Ascending aorta (tissue), 2 donors: ENCODE results near the gene GREB1L. TPM values are rescaled to one million over a fixed set of nuclear protein-coding genes. Genes with fewer than 3 reads are reported as not detected.
A peak's percentile ranks its signal among the peaks of the same experiment; 100 is the strongest.

Experiments used
- DNase-seq, 2 donors: peaks; one replicate each; pipeline ENCODE4 v3.0.0-alpha.2; 2019; ENCODE audit warnings: low spot score in 2 of 2
- H3K27ac ChIP-seq, 2 donors: fragments of 200-600 bp; sonication (generic); one replicate each; pipeline ENCODE4 v1.5.1; 2016 to 2017; ENCODE audit warnings: mild to moderate bottlenecking in 1 of 2
- H3K27me3 ChIP-seq: fragments of 200-600 bp; sonication (generic); one replicate; pipeline ENCODE4 v1.5.1; 2017
- H3K36me3 ChIP-seq, 2 donors: fragments of 200-600 bp; sonication (generic); one replicate each; pipeline ENCODE4 v1.5.1; 2016
- H3K4me1 ChIP-seq, 2 donors: fragments of 200-600 bp; sonication (generic); one replicate each; pipeline ENCODE4 v1.5.1; 2016 to 2017; ENCODE audit warnings: mild to moderate bottlenecking in 1 of 2
- H3K4me3 ChIP-seq, 2 donors: fragments of 200-600 bp; sonication (generic); one replicate each; pipeline ENCODE4 v1.5.1; 2016 to 2017; ENCODE audit warnings: mild to moderate bottlenecking in 1 of 2
- H3K9me3 ChIP-seq, 2 donors: fragments of 200-600 bp; sonication (generic); one replicate each; pipeline ENCODE4 v1.5.1; 2016
- intact Hi-C: fragments of 100-400 bp; cut with DNase I; formaldehyde crosslinking; loops from one replicate; pipeline ENCODE4 v1.15.1; 2023
- total RNA-seq: library from RNA; depleted of rRNA; stranded (reverse); fragments of >200 nt; gene quantifications from one replicate; pipeline ENCODE4 v1.1.0, GENCODE V29; 2016
- TF ChIP-seq, protein P1 (sequence below), 3 experiments: fragments of 200-600 bp in 2 of 3; fragments of 450-650 bp in 1 of 3; sonication (generic) in 2 of 3; IDR thresholded peaks; one replicate each; pipeline ENCODE4 v1.5.1; 2016 to 2019; ENCODE audit warnings: antibody characterized with exemption in 3 of 3, mild to moderate bottlenecking in 1 of 3, moderate library complexity in 1 of 3

The GREB1L gene
- total RNA-seq, 1 donor from 2014 or later = 2.2 TPM

DNA sequence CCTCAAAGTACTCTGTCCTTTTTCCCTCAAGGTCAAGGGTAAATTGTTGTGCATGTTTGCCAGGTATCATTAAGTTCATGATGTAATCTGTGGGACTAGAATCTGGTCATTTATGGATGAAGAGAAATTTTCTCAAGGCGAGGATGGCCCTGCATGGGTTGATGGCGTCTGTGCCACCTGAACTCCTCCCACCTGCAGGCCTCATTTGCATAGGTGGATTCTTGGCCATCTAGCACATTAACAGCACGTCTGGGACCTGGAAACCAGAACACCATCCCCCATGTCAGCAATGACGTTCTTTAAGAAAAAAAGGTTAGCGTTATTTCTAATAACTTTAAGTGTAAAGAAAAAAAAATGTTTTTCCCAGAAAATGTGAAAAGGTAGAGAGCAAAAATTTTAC lies 212.7 kb downstream of the GREB1L start:
- Histone ChIP-seq H3K4me1 (peaks cover 3 to 25% of the 10 kb centered on the region in 2 donors), H3K4me3 (no peak overlapping the region), H3K27me3 (no peaks in the 10 kb centered on the region), H3K9me3 (no peaks in the 10 kb centered on the region), H3K36me3 (no peaks in the 10 kb centered on the region), H3K27ac (no peak overlapping the region)
- intact Hi-C loops = loop anchor here (5.0 to 10.0 kb wide), 3 partner anchors 150 to 730 kb away; partner anchors contain the start of genes ESCO1 and ROCK1
- TF ChIP-seq, protein P1, sequence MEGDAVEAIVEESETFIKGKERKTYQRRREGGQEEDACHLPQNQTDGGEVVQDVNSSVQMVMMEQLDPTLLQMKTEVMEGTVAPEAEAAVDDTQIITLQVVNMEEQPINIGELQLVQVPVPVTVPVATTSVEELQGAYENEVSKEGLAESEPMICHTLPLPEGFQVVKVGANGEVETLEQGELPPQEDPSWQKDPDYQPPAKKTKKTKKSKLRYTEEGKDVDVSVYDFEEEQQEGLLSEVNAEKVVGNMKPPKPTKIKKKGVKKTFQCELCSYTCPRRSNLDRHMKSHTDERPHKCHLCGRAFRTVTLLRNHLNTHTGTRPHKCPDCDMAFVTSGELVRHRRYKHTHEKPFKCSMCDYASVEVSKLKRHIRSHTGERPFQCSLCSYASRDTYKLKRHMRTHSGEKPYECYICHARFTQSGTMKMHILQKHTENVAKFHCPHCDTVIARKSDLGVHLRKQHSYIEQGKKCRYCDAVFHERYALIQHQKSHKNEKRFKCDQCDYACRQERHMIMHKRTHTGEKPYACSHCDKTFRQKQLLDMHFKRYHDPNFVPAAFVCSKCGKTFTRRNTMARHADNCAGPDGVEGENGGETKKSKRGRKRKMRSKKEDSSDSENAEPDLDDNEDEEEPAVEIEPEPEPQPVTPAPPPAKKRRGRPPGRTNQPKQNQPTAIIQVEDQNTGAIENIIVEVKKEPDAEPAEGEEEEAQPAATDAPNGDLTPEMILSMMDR (IDR thresholded peaks at IDR 0.05) = no peak
- no peak for DNase-seq

DNA sequence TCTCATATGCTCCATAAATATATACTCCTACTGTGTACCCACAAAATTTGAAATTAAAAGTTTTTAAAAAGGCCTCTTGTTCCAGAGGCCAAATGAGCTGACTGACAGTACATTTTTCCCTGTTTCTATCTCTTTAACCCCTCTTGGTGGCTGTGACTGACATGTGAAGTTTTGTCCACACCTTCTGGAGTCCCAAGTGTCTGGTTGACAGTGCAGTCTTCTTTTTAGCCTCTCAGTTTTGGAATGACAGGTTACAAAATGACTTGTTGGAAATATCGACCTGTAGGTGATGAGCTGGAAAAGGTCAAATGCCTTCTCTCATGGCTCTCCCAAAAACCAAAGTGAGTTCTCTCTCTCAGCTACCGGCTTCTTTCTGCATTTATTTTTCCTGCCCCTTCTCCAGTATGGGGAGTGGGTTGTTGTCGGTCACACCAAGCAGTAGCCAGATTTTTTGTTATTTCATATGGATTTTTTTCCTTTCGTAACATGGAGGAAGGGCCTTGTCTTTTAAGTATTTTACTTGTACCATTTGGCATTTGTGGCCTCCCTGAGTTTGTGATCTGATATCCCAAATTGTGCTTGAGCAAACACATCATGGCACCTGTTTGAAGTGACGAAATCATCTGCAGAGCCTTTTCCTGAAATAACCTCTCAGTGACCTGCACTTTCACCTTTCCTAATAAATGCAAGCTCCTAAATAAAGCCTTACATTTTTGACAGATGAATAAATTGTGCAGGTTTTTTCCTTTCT lies 214.6 kb downstream of the GREB1L start:
- DNase-seq = no peak
- intact Hi-C loops = loop anchor here (1.0 to 10.0 kb wide), 4 partner anchors 11 to 728 kb away; partner anchors contain the start of genes ESCO1 and ROCK1
- H3K36me3 ChIP-seq = no peaks in the 10 kb centered on the region
- H3K4me1 ChIP-seq = peaks cover 7 to 37% of the 10 kb centered on the region in 2 donors
- H3K27ac ChIP-seq = peak overlapping the region in 1 of 2 donors; percentile 42
- TF ChIP-seq, protein P1 (IDR thresholded peaks at IDR 0.05) = no peak
- no peaks in the 10 kb centered on the region for H3K9me3 ChIP-seq
- no peaks in the 10 kb centered on the region for H3K27me3 ChIP-seq
- no peak overlapping the region for H3K4me3 ChIP-seq

DNA sequence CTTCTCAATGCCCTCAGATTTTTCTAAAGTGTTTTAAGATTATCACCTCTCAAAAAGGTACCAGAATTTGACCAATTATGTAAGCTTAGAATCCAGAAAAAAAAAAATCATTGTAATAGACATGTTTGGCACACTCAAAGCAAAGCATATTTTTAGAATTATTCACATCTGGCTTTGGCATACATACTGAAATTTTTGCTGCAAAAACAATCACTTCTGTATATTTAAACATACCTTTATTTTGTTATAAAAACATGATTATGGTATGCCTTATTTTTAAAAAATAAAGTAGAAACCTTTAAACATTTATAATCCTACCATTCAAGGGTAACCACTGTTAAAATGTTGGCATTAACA lies 215.1 kb downstream of the GREB1L start:
- intact Hi-C loops = loop anchor here (5.0 to 10.0 kb wide), 3 partner anchors 148 to 728 kb away; partner anchors contain the start of genes ESCO1 and ROCK1
- DNase-seq = no peak
- no peaks in the 10 kb centered on the region for H3K9me3 ChIP-seq
- H3K27me3 ChIP-seq = no peaks in the 10 kb centered on the region
- no peak overlapping the region for H3K4me3 ChIP-seq
- TF ChIP-seq, protein P1 (IDR thresholded peaks at IDR 0.05) = no peak
- H3K27ac ChIP-seq = peak overlapping the region in 1 of 2 donors; percentile 12
- H3K36me3 ChIP-seq = no peaks in the 10 kb centered on the region
- H3K4me1 ChIP-seq = peaks cover 7 to 43% of the 10 kb centered on the region in 2 donors

DNA sequence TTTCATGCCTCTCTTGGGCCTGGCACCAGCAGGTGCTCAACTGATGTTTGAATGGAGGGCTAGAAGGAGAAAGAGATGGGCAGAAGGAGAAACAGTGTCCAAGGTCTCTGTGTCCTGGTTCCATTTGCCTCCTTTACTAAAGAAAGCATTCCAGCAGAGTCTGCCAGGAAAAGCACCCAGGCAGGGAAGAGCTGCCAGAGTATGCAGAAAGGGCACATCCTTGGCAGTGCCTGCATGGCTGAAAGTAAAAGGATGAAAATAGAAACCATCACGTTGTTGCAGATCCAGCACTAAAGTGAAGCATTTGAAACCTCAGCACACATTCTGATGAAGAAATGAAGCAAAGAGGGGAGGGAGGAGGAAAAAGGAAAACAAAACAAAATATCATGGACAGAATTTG lies 216.3 kb downstream of the GREB1L start:
- TF ChIP-seq, protein P1 (IDR thresholded peaks at IDR 0.05) = no peak
- no peaks in the 10 kb centered on the region for H3K27me3 ChIP-seq
- peaks cover 7 to 44% of the 10 kb centered on the region in 2 donors for H3K4me1 ChIP-seq
- H3K36me3 ChIP-seq = no peaks in the 10 kb centered on the region
- no peaks in the 10 kb centered on the region for H3K9me3 ChIP-seq
- intact Hi-C loops = loop anchor here (5.0 to 10.0 kb wide), 3 partner anchors 146 to 726 kb away; partner anchors contain the start of genes ESCO1 and ROCK1
- peak overlapping the region in 1 of 2 donors; percentile 13 for H3K4me3 ChIP-seq
- DNase-seq = peak in 1 of 2 donors; percentile 71
- H3K27ac ChIP-seq = peak overlapping the region; percentile 69 to 75

DNA sequence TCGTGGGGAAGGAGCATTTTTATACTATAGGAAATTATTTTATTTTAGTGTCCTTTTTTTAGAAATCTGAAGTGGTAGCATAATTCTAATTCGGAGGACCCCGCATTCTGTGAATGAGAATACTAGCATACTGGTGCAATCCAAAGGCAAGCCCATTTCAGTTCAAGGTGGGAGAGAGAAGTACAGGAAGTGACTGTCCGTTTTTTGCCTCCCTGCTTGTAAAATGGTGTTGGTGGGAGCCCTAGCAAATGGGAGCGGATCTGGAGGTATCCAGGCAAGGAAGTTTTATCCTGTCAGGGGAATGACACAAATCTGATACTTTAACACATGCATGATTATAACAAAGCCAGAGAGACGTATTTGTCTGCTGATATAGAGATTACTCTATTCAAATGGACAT lies 216.8 kb downstream of the GREB1L start:
- DNase-seq = no peak
- H3K27me3 ChIP-seq = no peaks in the 10 kb centered on the region
- TF ChIP-seq, protein P1 (IDR thresholded peaks at IDR 0.05) = no peak
- H3K4me3 ChIP-seq = peak overlapping the region in 1 of 2 donors; percentile 13
- H3K9me3 ChIP-seq = no peaks in the 10 kb centered on the region
- intact Hi-C loops = loop anchor here (5.0 to 10.0 kb wide), 3 partner anchors 146 to 726 kb away; partner anchors contain the start of genes ESCO1 and ROCK1
- H3K36me3 ChIP-seq = no peaks in the 10 kb centered on the region
- H3K4me1 ChIP-seq = peaks cover 7 to 48% of the 10 kb centered on the region in 2 donors
- H3K27ac ChIP-seq = peak overlapping the region; percentile 69 to 75
